Muscle layer of colon (tissue), 2 donors: ENCODE measurements around the gene SUV39H1.
"Not testable (repeated sequence)": the region's sequence is repeated elsewhere in the genome, so short reads cannot be mapped to it uniquely, and the experiment has no call there.

Source experiments
- H3K27ac ChIP-seq: one replicate; pipeline ENCODE4 v1.7.0; 2013; ENCODE audit warnings: low read depth, mild to moderate bottlenecking, low read length, moderate library complexity
- H3K27me3 ChIP-seq, 2 donors: one replicate each; pipeline ENCODE4 v1.7.0; 2013; ENCODE audit warnings: low read length in 2 of 2, mild to moderate bottlenecking in 2 of 2; ENCODE audit not compliant: insufficient read depth in 2 of 2, control insufficient read depth in 1 of 2
- H3K36me3 ChIP-seq: one replicate; pipeline ENCODE4 v1.7.0; 2013; ENCODE audit warnings: mild to moderate bottlenecking, low read length; ENCODE audit not compliant: insufficient read depth
- H3K4me1 ChIP-seq: one replicate; pipeline ENCODE4 v1.7.0; 2013; ENCODE audit warnings: mild to moderate bottlenecking, low read length; ENCODE audit not compliant: insufficient read depth
- H3K4me3 ChIP-seq, 2 donors: one replicate each; pipeline ENCODE4 v1.7.0; 2013; ENCODE audit warnings: low read length in 2 of 2, low read depth in 1 of 2, mild to moderate bottlenecking in 1 of 2, moderate library complexity in 1 of 2
- H3K9ac ChIP-seq: one replicate; pipeline ENCODE4 v1.7.0; 2013; ENCODE audit warnings: low read length
- H3K9me3 ChIP-seq: one replicate; pipeline ENCODE4 v1.7.0; 2013; ENCODE audit warnings: mild to moderate bottlenecking, low read length
- donor health status: abdominal sarcoma.
- donor health status: Adenocarcinoma of cecum.

SUV39H1 gene

DNA sequence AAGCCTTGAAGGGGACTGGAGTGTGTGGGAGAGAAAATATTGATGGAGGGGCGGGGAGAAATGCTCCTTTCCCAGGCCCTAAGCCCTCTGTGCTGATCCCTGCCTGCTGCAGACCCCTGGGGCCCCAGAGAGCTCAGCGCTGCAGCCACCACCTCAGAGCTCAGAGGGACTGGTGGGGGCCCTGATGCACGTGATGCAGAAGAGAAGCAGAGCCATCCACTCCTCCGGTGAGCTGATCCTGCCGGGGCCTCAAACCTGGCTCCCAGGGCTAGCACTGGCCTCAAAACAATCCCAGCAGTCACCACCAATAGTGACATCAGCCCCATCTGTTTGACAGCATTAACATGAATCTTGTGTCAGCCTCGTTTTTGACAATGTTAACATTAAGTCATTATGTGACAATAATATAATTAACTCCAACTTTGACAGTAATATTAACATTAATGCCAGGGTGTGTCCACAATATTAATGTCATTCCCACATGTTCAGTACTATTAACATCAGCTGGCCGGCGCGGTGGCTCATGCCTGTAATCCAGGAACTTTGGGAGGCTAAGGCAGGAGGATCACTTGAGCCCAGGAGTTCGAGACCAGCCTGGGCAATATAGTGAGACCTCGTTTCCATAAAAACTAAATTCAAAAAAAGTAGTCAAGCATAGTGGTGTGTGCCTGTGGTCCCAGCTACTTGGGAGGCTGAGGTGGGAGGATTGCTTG, 7.2 kb upstream of the SUV39H1 start:
- Histone ChIP-seq H3K4me3 (no peak overlapping the region), H3K9me3 (no peaks in the 10 kb centered on the region), H3K27ac (no peak overlapping the region), H3K4me1 (no peaks in the 10 kb centered on the region), H3K27me3 (peaks cover 0 to 15% of the 10 kb centered on the region in 2 donors), H3K9ac (no peak overlapping the region), H3K36me3 (no peaks in the 10 kb centered on the region)

- H3K27me3 ChIP-seq = peaks cover 0 to 11% of the 10 kb centered on the region in 2 donors
- H3K9ac ChIP-seq, H3K4me3 ChIP-seq, H3K9me3 ChIP-seq, H3K36me3 ChIP-seq, H3K27ac ChIP-seq, H3K4me1 ChIP-seq: not testable (repeated sequence)
Observed at GRCh38 chrX:48691746-48692145, 4.8 kb upstream of the SUV39H1 start.

- Histone ChIP-seq H3K4me1 (no peaks in the 10 kb centered on the region), H3K36me3 (peaks cover under 1% of the 10 kb centered on the region), H3K27ac (no peak overlapping the region), H3K9me3 (no peaks in the 10 kb centered on the region), H3K27me3 (no peaks in the 10 kb centered on the region), H3K4me3 (no peak overlapping the region), H3K9ac (no peak overlapping the region)
Observed at GRCh38 chrX:48694776-48695533, 1.6 kb upstream of the SUV39H1 start.

- Histone ChIP-seq H3K4me1 (no peaks in the 10 kb centered on the region), H3K4me3 (no peak overlapping the region)
Observed at GRCh38 chrX:48695534-48695896, 1.0 kb upstream of the SUV39H1 start.

GRCh38 chrX:48695925-48696300, 621 bp upstream of the SUV39H1 start:
- peak overlapping the region; percentile 65 for H3K27ac ChIP-seq
- peak overlapping the region; percentile 82 for H3K9ac ChIP-seq
- no peaks in the 10 kb centered on the region for H3K9me3 ChIP-seq
- H3K4me3 ChIP-seq = peak overlapping the region; percentile 62 to 65
- H3K27me3 ChIP-seq = no peaks in the 10 kb centered on the region
- peaks cover 10% of the 10 kb centered on the region for H3K36me3 ChIP-seq
- H3K4me1 ChIP-seq = no peaks in the 10 kb centered on the region

More at GRCh38 chrX:48695534-48695896, 1.0 kb upstream of the SUV39H1 start:
- Histone ChIP-seq H3K9me3 (no peaks in the 10 kb centered on the region), H3K27me3 (no peaks in the 10 kb centered on the region), H3K36me3 (peaks cover 6% of the 10 kb centered on the region), H3K27ac (no peak overlapping the region), H3K9ac (peak overlapping the region; percentile 82)

DNA sequence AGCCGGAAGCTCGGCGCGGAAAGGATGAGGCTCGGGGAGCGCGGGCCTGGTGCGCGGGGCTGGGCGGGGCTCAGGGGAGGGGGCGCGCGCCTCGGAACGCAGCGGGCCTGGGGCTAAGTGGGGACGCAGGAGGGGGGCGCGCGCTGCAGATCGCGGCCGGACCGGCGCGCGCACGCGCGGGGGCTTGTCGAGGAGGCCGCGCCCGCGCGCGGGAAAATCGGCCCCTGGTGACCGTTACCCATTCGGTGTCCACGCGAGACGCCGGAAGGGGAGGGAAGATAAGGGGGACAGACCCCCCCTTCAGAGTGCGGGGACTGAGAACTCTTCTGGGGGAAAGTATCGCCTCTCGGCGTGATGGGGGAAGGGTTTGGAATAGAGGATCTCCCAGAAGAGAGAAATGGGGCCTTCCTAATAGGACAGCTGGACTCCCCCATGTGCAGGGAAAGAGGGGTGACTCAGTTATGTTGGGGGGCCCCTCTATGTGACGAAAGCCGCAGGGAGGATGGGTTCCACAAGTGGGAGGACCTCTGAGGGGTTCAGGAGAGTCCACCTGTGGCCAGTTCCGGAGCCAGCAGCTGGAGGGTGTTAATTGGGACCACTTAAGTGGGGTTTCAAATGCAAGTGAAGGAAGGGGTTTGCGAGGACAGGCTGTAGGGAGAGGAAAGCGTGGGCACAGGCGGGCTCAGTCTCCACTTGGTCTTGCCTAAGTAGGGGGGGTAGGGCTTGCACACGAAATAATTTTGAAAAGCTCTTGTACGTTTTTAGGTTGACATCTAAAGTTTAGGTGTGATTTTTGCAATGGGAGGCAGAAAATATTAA, 584 bp downstream of the SUV39H1 start:
- Histone ChIP-seq H3K4me1 (no peaks in the 10 kb centered on the region), H3K9me3 (no peaks in the 10 kb centered on the region), H3K4me3 (peak overlapping the region; percentile 39), H3K27ac (no peak overlapping the region), H3K36me3 (peaks cover 20% of the 10 kb centered on the region), H3K9ac (no peak overlapping the region), H3K27me3 (no peaks in the 10 kb centered on the region)

DNA sequence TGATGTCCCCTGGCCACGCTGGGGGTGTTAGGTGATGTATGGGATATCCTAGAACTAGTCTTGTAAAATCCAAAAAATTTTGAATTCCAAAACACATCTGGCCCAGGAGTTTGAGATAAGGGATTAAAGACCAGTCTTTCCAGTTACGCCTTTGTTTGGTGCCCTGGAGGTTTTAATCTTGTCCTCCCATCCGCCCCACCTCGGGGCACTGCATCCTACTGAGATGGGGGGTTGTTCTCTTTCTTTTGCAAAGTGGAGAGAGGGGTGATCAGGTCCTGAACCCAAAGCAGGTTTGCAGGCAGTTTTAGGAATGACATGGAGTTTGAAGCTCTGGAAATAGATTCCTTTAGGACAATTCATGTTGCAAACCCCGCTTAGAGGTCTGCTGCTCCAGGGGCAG, 1.8 kb downstream of the SUV39H1 start:
- H3K4me1 ChIP-seq = no peaks in the 10 kb centered on the region
- H3K36me3 ChIP-seq = peaks cover 25% of the 10 kb centered on the region
- H3K27ac ChIP-seq = no peak overlapping the region
- H3K9me3 ChIP-seq = no peaks in the 10 kb centered on the region
- no peaks in the 10 kb centered on the region for H3K27me3 ChIP-seq
- H3K9ac ChIP-seq = no peak overlapping the region
- no peak overlapping the region for H3K4me3 ChIP-seq

DNA sequence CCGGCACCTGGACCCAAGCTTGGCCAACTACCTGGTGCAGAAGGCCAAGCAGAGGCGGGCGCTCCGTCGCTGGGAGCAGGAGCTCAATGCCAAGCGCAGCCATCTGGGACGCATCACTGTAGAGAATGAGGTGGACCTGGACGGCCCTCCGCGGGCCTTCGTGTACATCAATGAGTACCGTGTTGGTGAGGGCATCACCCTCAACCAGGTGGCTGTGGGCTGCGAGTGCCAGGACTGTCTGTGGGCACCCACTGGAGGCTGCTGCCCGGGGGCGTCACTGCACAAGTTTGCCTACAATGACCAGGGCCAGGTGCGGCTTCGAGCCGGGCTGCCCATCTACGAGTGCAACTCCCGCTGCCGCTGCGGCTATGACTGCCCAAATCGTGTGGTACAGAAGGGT, 3.7 kb downstream of the SUV39H1 start:
- Histone ChIP-seq H3K27me3 (no peaks in the 10 kb centered on the region), H3K9me3 (no peaks in the 10 kb centered on the region), H3K36me3 (peaks cover 25% of the 10 kb centered on the region), H3K27ac (no peak overlapping the region), H3K4me1 (no peaks in the 10 kb centered on the region), H3K9ac (no peak overlapping the region), H3K4me3 (no peak overlapping the region)

- Histone ChIP-seq H3K4me3 (no peak overlapping the region), H3K4me1 (no peaks in the 10 kb centered on the region), H3K27me3 (no peaks in the 10 kb centered on the region), H3K27ac (no peak overlapping the region), H3K9ac (no peak overlapping the region), H3K9me3 (no peaks in the 10 kb centered on the region), H3K36me3 (peaks cover 25% of the 10 kb centered on the region)
Observed at GRCh38 chrX:48700951-48701653, 4.6 kb downstream of the SUV39H1 start.

- peaks cover 25% of the 10 kb centered on the region for H3K36me3 ChIP-seq
Observed at GRCh38 chrX:48702032-48702431, 5.5 kb downstream of the SUV39H1 start.

DNA sequence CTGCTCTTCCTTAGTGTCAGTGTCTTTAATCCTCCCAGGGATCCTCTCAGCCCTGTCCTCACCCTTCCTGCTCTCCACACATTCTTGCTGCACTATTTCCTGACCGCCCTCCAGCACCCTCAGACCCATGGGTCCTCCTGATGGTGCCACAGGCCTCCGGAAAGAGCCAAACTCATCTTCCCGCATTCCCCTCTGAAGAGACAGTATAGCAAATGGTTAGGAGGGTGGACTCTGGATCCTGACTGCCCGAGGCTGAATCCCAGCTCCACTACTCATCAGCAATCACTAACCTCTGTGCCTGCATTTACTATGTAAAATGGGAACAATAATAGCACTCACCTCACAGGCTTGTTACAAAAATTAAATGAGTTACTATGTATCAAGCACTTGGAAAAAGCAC, 6.2 kb downstream of the SUV39H1 start:
- peaks cover 25% of the 10 kb centered on the region for H3K36me3 ChIP-seq
- no peaks in the 10 kb centered on the region for H3K9me3 ChIP-seq
- H3K4me3 ChIP-seq = no peak overlapping the region
- no peaks in the 10 kb centered on the region for H3K27me3 ChIP-seq
- H3K4me1 ChIP-seq = no peaks in the 10 kb centered on the region
- no peak overlapping the region for H3K27ac ChIP-seq
- H3K9ac ChIP-seq = no peak overlapping the region

More at GRCh38 chrX:48702032-48702431, 5.5 kb downstream of the SUV39H1 start:
- no peaks in the 10 kb centered on the region for H3K4me1 ChIP-seq
- no peaks in the 10 kb centered on the region for H3K9me3 ChIP-seq
- H3K27me3 ChIP-seq = no peaks in the 10 kb centered on the region
- H3K4me3 ChIP-seq = no peak overlapping the region
- no peak overlapping the region for H3K27ac ChIP-seq
- H3K9ac ChIP-seq = no peak overlapping the region
